ENCODE measurements around the gene FNDC3A. TPM values are rescaled to one million over a fixed set of nuclear protein-coding genes. Genes with fewer than 3 reads are reported as not detected.

The FNDC3A gene
- total RNA-seq, 1 donor from 2014 or later: 47.1 TPM

- DNase-seq (ENCODE audit: low spot score) (no peak), ATAC-seq (no peak)
Measured at GRCh38 chr13:49246850-49247642, 271.3 kb downstream of the FNDC3A start.

GRCh38 chr13:49247643-49248621 lies 272.2 kb downstream of the FNDC3A start, which contains the start of gene CDADC1:
Gene CDADC1, plus strand, starts transcription at chr13:49247925. Its CDS starts 113 bp downstream, at chr13:49248038.
- ATAC-seq: peak; percentile 94
- peak; percentile 98 for DNase-seq (ENCODE audit: low spot score)

- ATAC-seq (peak; percentile 51), DNase-seq (ENCODE audit: low spot score) (peak; percentile 51)
Measured at GRCh38 chr13:49248622-49249002, 272.9 kb downstream of the FNDC3A start.

GRCh38 chr13:49251326-49251725 lies 275.6 kb downstream of the FNDC3A start:
- no peak for ATAC-seq

GRCh38 chr13:49253310-49253709 lies 277.6 kb downstream of the FNDC3A start:
- ATAC-seq (no peak), DNase-seq (ENCODE audit: low spot score) (no peak)

More at GRCh38 chr13:49251326-49251725, 275.6 kb downstream of the FNDC3A start:
- DNase-seq (ENCODE audit: low spot score): no peak

- DNase-seq (ENCODE audit: low spot score) (no peak), ATAC-seq (no peak)
Measured at GRCh38 chr13:49254007-49254406, 278.3 kb downstream of the FNDC3A start.

GRCh38 chr13:49256841-49257240 lies 281.1 kb downstream of the FNDC3A start:
- no peak for ATAC-seq
- DNase-seq (ENCODE audit: low spot score): no peak

GRCh38 chr13:49258089-49258796 lies 282.5 kb downstream of the FNDC3A start:
- no peak for DNase-seq (ENCODE audit: low spot score)
- ATAC-seq: peak; percentile 62

Other genes with a start within 250 kb of the FNDC3A start
- not detected for gene MLNR, start 244.4 kb downstream of the FNDC3A start, total RNA-seq